MM.1S (cell line): ENCODE results near the gene ZNF408.
"Not testable (repeated sequence)": the region's sequence is repeated elsewhere in the genome, so short reads cannot be mapped to it uniquely, and the experiment has no call there.

Source experiments
- DNase-seq: peaks from one replicate; pipeline ENCODE4 v3.0.0-alpha.2; 2015
- H2AFZ ChIP-seq: fragments of 300-600 bp; sonication (generic); 2 replicates; pipeline ENCODE4 v1.6.0; 2016; ENCODE audit warnings: antibody characterized with exemption, low read length
- H3F3A ChIP-seq: fragments of 300-600 bp; sonication (generic); 2 replicates; pipeline ENCODE4 v1.6.1; 2016; ENCODE audit warnings: mild to moderate bottlenecking, antibody characterized with exemption, low read length, moderate library complexity, mixed read lengths; ENCODE audit not compliant: insufficient read depth
- H3K27ac ChIP-seq: fragments of 300-600 bp; sonication (generic); 2 replicates; pipeline ENCODE4 v1.5.1; 2016; ENCODE audit warnings: mild to moderate bottlenecking, low read length
- H3K27me3 ChIP-seq: fragments of 300-600 bp; sonication (generic); replicated peaks from 2 replicates; pipeline ENCODE4 v1.6.0; 2016; ENCODE audit warnings: low read length; ENCODE audit not compliant: insufficient read depth
- H3K36me3 ChIP-seq: fragments of 300-600 bp; sonication (generic); replicated peaks from 2 replicates; pipeline ENCODE4 v1.6.1; 2016; ENCODE audit warnings: mild to moderate bottlenecking, low read length, mixed read lengths; ENCODE audit not compliant: insufficient read depth
- H3K4me1 ChIP-seq: fragments of 300-600 bp; sonication (generic); 2 replicates; pipeline ENCODE4 v1.6.1; 2016; ENCODE audit warnings: low read length, mixed read lengths
- H3K4me2 ChIP-seq: fragments of 300-600 bp; sonication (generic); 2 replicates; pipeline ENCODE4 v1.6.0; 2016; ENCODE audit warnings: low read depth, low read length
- H3K4me3 ChIP-seq: fragments of 300-600 bp; sonication (generic); 2 replicates; pipeline ENCODE4 v1.5.1; 2016; ENCODE audit warnings: low read length, mixed read lengths
- H3K79me2 ChIP-seq: fragments of 300-600 bp; sonication (generic); 2 replicates; pipeline ENCODE4 v1.6.1; 2016; ENCODE audit warnings: mixed run types, low read length, mixed read lengths
- H3K9ac ChIP-seq: fragments of 300-600 bp; sonication (generic); 2 replicates; pipeline ENCODE4 v1.6.1; 2016; ENCODE audit warnings: low read length, mixed read lengths
- H3K9me2 ChIP-seq: fragments of 300-600 bp; sonication (generic); replicated peaks from 2 replicates; pipeline ENCODE4 v1.6.1; 2016; ENCODE audit warnings: mild to moderate bottlenecking, low read length, mixed read lengths; ENCODE audit not compliant: insufficient read depth
- H3K9me3 ChIP-seq: fragments of 300-600 bp; sonication (generic); replicated peaks from 2 replicates; pipeline ENCODE4 v1.6.1; 2016; ENCODE audit warnings: mild to moderate bottlenecking, low read length, mixed read lengths; ENCODE audit not compliant: insufficient read depth
- H4K20me1 ChIP-seq: fragments of 300-600 bp; sonication (generic); 2 replicates; pipeline ENCODE4 v1.6.1; 2016; ENCODE audit warnings: mild to moderate bottlenecking, low read length, moderate library complexity, mixed read lengths; ENCODE audit not compliant: insufficient read depth
- CTCF ChIP-seq: fragments of 300-600 bp; sonication (generic); IDR thresholded peaks from 2 replicates; pipeline ENCODE4 v1.5.1; 2016; ENCODE audit warnings: antibody characterized with exemption, low read length, mixed read lengths
- EZH2 ChIP-seq: fragments of 300-600 bp; sonication (generic); optimal IDR thresholded peaks from 2 replicates; pipeline ENCODE3; 2017; ENCODE audit warnings: low read depth, mild to moderate bottlenecking, antibody characterized with exemption, low read length, mixed read lengths
- EZH2phosphoT487 ChIP-seq: fragments of 300-600 bp; sonication (generic); IDR thresholded peaks from 2 replicates; pipeline ENCODE4 v1.6.1; 2018; ENCODE audit warnings: antibody characterized with exemption, low read length

Gene ZNF408

GRCh38 chr11:46701078-46701654 is 335 bp downstream of the ZNF408 start:
- peaks cover 3% of the 10 kb centered on the region; the same call in 1 of the 2 replicates for H3K4me1 ChIP-seq
- no peaks in the 10 kb centered on the region for H3K9me2 ChIP-seq
- peak overlapping the region; percentile 91 for H3K4me3 ChIP-seq
- no peaks in the 10 kb centered on the region for H3K9me3 ChIP-seq
- TF ChIP-seq CTCF, result no peak
- no peak for TF ChIP-seq EZH2phosphoT487
- TF ChIP-seq EZH2, result no peak
- no peaks in the 10 kb centered on the region; the same call in none of the 2 replicates for H3K36me3 ChIP-seq
- H3K9ac ChIP-seq, result peak overlapping the region; percentile 94
- no peaks in the 10 kb centered on the region for H4K20me1 ChIP-seq
- peaks cover 69% of the 10 kb centered on the region for H3K79me2 ChIP-seq
- no peaks in the 10 kb centered on the region for H3K27me3 ChIP-seq
- no peak for DNase-seq
- H3K27ac ChIP-seq, result peak overlapping the region; percentile 67; the same call in 1 of the 2 replicates
- H3F3A ChIP-seq, result peaks cover 3% of the 10 kb centered on the region; the same call in 1 of the 2 replicates
- peak overlapping the region; percentile 97 for H3K4me2 ChIP-seq
- H2AFZ ChIP-seq, result peak overlapping the region; percentile 93

- Histone ChIP-seq H2AFZ (no peak overlapping the region), H3K4me1 (peaks cover 3% of the 10 kb centered on the region; the same call in 1 of the 2 replicates), H3F3A (peaks cover 2% of the 10 kb centered on the region; the same call in 1 of the 2 replicates), H3K9me2 (no peaks in the 10 kb centered on the region), H3K27ac (no peak overlapping the region), H3K79me2 (peaks cover 34% of the 10 kb centered on the region), H3K4me3 (no peak overlapping the region), H4K20me1 (no peaks in the 10 kb centered on the region), H3K9me3 (no peaks in the 10 kb centered on the region), H3K36me3 (no peaks in the 10 kb centered on the region; the same call in none of the 2 replicates), H3K27me3 (no peaks in the 10 kb centered on the region), H3K4me2 (no peak overlapping the region), H3K9ac (no peak overlapping the region)
- DNase-seq, result no peak
- TF ChIP-seq EZH2, result no peak
Measured at GRCh38 chr11:46705070-46705688, 4.3 kb downstream of the ZNF408 start.

- Histone ChIP-seq H3K27ac (no peak overlapping the region), H4K20me1 (no peaks in the 10 kb centered on the region), H3K9me2 (no peaks in the 10 kb centered on the region), H3K27me3 (no peaks in the 10 kb centered on the region), H2AFZ (no peak overlapping the region), H3K36me3 (no peaks in the 10 kb centered on the region; the same call in none of the 2 replicates), H3K9ac (no peak overlapping the region), H3K9me3 (no peaks in the 10 kb centered on the region), H3K79me2 (peaks cover 20% of the 10 kb centered on the region), H3K4me1 (0 out of 2 replicates have a peak, but pooled peaks cover under 1% of the 10 kb centered on the region), H3F3A (no peaks in the 10 kb centered on the region), H3K4me3 (no peak overlapping the region), H3K4me2 (no peak overlapping the region)
- no peak for TF ChIP-seq EZH2phosphoT487
- no peak for TF ChIP-seq CTCF
- no peak for TF ChIP-seq EZH2
- DNase-seq, result no peak
Measured at GRCh38 chr11:46706886-46707285, 6.1 kb downstream of the ZNF408 start.

GRCh38 chr11:46709351-46709750 is 8.5 kb downstream of the ZNF408 start:
- not testable (repeated sequence) for H3K36me3 ChIP-seq

More at GRCh38 chr11:46709351-46709750, 8.5 kb downstream of the ZNF408 start:
- H3K4me2 ChIP-seq, H2AFZ ChIP-seq, H3K27me3 ChIP-seq, H3K4me1 ChIP-seq, H3K9me2 ChIP-seq, H3K79me2 ChIP-seq, H3K4me3 ChIP-seq, H3K9me3 ChIP-seq, H4K20me1 ChIP-seq, DNase-seq, H3K27ac ChIP-seq, H3F3A ChIP-seq, H3K9ac ChIP-seq: not testable (repeated sequence)
